GM18498 (cell line): Measurements from ENCODE around the gene DIAPH3.
A peak's percentile ranks its signal among the peaks of the same experiment; 100 is the strongest.

ENCODE experiments used
- ATAC-seq: cut with Tn5 transposase; IDR thresholded peaks from one replicate; pipeline ENCODE4 v1.9.1; 2021; ENCODE audit warnings: mild to moderate bottlenecking, moderate library complexity; ENCODE audit not compliant: unreplicated experiment

Gene DIAPH3

DNA sequence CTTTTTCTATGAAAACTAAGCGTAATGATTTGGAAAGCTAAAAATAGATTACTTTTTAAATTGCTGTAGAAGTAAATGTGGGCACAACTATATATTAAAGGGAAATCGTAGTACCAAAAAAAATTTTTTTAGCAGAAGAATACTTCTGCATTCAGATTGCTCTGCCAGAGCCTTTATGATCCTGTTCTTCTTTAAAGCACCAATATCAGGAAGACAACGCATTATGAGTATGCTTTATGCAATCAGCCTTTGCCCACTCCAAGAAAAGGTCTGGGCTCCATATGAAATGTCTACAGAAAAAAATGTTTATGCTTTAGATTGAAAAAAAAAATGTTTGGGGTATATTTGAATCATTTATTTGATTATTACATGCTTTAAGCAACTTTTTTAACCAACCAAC is 137.4 kb downstream of the DIAPH3 start:
- no peak for ATAC-seq

DNA sequence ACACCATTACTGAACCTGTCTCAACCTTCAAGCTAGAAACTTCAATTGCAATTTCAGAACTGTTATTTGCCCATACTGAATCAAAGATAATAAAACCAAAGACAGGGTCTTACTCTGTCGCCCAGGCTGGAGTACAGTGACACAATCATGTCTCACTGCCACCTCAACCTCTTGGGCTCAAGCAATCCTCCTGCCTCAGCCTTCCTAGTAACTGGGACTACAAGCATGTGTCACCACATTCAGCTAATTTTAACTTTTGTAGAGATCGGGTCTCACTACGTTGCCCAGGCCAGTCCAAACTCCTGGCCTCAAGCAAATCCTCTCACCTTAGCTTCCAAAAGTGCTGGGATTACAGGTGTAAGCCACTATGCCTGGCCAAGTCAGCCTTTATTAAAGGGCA is 143.4 kb downstream of the DIAPH3 start:
- ATAC-seq: no peak

DNA sequence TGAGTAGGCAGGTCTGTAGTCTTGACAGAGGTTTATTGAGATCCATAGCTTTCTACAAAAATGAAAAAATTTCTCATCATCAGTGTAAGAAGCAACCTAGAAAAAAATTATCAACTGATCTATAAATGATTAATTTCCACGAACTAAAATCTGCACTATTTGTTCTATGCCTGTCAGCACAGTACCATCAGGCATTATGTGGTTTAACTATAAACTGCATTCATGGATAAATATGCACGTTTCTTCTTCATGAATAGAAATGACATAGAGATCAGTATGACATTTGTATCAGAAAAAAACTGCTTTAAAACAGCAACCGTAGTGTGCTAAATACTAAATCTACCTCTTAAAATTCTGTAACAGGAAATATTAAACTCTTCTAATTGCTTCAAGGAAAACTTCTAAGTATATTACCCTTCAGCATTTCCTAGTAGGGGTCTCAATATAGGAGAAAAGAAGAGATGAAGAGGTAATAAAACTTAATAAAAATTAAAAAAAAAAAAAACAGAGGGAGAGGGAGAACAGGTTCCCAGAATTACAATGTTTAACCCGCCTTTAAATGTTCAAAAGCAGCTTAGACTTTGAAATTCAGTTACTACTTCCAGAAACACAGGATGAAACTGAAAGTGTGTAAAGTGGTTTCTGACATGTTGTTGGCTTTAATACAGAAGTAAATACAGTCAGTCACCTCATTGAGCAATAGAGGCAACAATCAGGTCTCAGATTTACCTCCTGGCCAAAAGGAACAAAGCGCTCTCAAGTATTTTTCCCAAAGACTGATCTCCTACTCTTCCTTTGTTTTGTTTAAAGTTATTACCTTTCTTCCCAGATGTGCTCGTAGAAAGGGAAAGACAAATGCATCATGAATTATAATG is 144.4 kb downstream of the DIAPH3 start:
- peak; percentile 82 for ATAC-seq

DNA sequence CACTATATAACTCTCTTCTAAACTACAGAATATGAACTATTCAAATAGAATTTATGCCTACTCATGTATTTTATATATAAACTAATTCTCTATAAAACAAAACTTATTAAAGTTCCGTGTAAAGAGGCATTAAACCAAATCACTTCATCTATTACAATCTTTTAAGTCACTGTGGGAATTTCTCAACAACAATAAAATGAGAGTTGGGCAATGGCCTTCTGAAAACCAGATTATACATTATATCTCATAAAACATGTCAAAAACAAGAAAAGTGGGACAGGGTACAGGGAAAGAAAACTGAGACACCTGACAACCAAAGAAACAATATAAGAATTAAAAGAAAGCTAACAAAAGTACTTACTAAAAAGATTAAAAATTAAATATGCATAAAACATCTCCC is 145.2 kb downstream of the DIAPH3 start:
- ATAC-seq: no peak

DNA sequence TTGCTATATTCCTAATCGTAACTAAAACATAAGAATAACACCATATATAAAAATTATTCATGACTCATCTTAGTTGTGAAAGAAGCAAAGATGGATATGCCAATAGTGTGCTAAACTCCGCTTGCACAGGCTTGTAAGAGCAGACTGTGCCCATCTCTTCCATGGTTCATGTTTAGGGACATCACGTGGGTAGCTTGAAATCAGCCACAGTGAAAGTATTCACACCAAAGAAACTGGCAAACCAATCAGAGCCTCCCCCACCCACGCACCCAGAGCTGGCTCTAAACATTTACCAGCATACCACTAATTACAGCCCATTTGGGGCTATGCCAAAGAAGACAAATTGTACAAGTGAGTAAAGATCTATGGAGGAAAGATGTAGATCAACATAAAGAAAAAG is 147.5 kb downstream of the DIAPH3 start:
- ATAC-seq: no peak

DNA sequence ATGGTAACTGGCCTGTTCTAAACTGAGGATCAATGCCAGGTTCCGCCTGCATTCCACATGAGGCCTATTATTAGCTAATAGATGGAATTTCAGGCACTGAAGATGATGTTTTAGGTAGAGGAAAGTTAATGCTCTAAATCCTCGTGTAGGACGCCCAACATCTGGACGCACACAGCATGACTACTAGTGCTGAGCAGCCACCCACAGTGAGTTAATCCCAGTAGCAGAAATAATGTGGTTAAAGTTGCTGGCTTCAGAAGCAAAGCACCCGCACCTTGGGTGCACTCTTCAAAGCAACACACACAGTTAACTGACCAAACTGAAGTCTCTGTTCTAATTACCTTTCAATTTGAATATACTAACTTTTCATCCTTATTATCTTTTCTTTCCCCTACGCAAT is 150.6 kb downstream of the DIAPH3 start:
- ATAC-seq: no peak

DNA sequence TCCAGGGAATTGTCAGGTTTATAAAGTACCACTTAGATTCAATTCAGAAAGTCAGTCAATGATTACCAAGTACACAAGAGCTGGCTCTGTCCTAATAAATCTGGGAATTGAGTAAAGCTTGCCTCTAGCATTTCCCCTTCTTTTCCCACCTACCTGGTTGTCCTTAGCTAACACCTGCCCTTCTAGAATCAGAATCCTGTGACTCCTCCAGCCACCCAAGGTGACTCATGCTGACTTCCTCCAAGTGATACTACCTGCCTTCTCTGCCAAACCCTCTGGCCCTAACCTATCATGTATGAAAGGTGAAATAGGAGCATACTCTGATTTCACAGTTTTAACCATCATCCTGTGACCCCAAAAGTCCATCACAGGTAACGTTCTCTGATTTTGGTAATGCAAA is 151.2 kb downstream of the DIAPH3 start:
- no peak for ATAC-seq

DNA sequence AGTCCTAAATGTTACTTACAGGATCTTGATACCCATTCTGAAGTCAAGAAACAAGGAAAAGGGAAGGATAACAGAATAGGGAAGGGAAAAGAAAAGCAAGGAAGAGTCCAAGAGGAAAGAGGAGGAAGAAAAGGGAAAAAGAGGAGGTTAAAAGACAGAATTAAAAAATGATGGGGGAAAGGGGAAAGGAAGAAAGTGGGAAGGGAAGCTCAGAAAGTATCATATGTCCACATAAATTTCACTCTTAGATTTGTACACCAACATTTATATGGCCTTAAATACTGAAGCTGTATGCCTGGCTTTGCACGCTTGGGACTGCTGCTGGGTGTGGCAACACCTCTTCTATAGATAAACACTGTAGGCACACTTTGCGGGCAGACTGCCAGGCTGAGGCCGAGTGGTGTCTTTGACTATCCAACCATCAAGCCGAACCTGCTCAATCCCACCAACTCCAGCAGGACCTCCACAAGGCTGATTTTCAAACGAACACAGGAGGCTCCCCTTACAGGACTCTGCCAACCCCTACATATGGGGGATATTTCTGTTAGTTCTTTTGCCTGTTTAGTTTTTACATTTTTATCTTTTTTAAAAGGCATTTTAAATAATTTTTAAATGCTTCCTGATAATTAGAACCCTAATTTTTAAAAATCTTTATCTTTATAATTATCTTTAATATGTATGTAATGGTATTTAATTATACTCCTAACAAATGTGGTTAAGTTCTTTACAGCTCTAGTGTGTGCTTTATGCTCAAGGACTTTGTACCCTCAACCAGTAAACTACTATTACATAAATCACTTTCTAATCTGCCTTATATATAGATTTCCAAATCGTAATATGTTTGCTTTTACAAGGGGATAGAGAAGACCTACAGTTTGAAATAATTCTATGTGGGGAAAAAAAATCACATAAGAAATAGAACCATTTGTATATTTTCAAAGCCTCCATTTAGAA is 154.2 kb downstream of the DIAPH3 start:
- ATAC-seq: no peak

DNA sequence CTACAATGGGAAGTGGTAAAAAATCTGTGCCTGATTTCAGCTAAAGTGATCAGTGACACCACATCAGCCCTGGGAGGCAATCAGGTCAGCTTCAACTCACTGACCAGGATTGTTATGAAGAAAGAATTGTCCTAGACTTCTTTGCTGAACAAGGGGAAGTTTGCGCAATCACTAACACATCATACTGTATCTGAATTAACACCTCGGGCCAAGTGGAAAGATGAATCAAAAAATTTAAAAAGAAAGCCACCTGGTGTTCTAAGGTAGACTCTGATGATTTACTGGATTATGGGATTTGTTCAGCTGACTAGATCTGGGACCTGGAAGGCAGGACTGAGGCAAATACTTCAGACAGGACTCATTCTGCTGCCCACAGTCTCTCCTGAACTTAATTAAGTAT is 161.8 kb downstream of the DIAPH3 start:
- ATAC-seq: no peak

DNA sequence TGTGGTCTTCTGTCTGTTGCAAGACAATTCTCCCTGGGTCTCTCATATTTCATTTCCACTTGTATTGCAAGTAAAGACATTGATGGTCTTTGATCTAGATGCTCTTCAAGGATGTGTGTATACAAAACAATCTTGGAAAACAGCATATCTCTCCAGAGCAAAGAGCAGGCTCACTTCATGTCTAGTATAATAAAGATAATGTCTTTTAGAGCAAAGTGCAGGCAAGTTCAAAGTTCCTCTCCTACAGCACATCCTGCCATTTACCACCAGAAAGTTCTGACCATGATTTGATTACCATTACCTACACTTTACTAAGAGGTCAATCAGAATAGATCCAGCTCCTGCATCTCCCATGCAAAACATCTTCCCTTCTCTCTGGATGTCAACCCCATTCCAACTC is 162.8 kb downstream of the DIAPH3 start:
- ATAC-seq: no peak

DNA sequence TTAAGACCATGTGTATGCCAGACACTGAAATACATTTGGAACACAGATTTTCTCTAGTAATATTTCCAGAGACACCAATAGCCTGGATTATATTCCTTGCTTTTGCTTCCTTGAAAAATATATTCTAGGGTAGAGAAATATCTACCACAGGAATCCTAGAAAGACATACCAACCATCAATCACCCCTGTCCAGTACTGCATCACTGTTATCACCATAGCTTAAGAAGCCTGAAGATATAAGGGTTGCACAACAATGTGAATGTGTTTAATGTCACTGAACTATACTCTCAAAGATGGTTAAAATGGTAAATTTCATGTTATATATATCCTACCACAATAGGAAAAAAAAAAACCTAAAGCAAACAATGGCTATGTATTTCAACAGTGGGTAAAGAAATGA is 163.6 kb downstream of the DIAPH3 start:
- no peak for ATAC-seq

DNA sequence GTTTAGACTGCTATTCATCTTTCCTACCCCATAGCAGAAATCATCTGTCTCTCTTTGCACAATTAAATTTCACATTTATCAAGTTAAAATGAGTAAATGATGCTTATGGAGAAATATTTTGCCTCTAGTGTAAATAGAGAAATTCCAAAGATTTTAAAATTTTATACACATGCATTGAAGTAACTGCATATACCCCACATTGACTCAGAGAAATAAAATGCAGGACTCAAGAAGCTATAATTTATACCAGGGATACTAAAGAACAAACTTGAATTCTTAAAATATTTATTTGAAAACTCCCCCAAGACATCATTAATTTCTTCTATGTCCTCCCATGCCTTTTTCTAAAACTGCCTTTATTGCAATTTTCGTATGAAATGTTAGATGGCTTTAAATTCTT is 165.8 kb downstream of the DIAPH3 start:
- no peak for ATAC-seq

DNA sequence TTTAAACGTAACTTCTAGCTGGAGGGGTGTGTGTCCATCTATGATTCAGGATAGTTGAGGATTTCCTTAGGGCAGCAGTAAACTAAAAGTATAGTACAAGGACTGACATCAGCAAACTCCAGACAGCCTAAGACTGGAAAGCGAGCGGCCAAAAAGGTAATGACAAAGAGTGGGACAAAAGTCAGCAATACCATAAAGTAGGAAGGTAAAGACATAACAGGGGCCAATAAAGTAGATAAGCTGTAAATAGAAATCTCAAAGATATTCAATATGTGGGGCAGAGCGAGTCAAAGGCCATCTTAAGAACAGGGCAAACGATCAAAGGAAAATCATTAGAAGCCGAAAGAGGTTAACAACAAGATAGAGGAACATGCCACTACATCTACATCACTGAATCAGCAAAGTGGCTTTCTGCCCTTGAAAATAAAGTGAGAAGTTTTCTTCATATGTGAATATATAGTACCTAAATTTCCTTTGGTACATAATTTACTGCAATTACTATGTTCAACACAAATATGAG is 167.2 kb downstream of the DIAPH3 start:
- no peak for ATAC-seq

DNA sequence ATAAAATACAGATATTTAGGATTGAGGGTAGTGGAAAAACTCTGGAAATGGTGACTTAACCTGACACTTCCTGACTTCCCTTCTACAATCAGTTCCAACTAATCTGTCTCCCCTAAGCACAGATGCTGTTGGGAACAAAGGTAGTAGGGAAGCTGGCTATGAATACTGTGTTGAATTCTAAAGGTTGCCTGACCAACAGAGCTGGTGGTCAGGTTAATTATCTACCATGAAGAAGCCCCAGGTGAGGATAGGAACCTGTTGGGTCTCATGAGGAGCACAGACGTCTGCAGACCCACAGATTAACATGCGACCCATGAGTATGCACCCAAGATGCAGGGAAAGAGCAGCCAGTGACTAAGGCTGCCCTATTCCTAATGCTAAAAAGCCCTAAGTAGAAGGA is 172.3 kb downstream of the DIAPH3 start:
- ATAC-seq: no peak

DNA sequence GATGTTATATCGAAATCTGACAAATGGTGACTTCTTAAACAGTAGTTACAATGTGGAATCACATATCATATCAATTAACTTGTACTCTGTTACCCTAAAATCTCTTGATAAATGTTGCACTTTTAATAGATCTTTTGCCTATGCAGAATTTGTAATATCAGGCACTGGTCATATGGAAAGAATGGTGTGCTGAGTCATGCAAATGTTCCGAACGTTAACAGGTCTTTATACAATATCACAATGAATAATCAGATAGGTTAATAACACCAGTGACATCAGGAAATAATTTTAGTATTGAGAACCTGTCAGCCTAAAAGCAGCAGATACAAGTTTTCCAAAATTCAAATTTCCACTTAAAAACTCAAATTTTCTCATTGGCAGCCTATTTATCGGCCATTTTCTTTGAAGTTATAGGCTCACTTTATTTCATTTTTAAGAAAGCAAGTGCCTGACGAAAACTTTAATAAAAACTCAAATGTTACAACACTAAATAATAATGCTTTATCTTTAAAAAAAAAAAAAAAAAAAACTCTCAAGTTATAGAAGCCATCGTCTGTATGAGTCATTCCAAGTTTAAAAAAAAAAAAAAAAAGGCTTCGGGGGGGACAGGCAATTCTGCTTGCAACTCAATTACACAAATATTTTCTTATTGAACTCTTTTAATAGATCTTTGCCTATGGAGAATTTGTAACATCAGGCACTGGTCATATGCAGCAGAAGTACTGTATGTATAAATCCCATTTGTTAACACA is 180.9 kb downstream of the DIAPH3 start:
- ATAC-seq: no peak

DNA sequence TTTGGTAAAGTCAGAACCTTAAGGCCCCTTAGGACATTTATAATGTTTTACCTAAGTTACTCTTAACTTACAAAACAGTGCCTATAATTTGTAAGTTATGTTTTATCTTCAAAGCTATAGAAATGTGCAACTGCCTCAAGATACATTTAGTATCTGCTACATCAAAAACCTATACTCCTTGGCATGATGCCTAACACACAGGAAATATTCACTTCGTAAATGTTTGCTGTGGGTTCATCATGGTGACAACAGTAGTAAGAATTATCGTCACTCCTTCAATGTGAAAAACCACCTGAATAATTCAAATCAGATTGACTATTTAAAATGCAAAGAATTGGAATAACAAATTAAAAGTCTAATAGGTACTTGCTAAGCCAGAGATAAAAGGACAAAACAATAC is 184.1 kb downstream of the DIAPH3 start:
- no peak for ATAC-seq

DNA sequence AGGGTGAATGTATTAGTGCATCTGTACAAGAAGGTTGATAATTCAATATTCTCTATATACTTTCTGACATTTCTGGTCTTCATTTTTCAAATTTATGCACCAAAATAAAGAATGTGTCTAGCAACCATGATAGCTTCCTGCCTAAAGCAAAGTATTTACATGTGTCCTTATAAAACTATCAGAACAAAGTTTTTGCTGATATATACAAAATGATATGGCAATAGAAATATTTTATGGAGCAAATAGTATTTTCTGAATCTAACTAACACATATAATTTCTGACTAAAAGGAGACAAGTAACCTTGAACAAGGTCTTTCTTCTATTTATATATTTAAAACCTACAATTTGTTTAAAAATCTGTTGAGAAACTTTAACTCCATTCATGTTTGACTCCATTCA is 184.9 kb downstream of the DIAPH3 start:
- no peak for ATAC-seq

DNA sequence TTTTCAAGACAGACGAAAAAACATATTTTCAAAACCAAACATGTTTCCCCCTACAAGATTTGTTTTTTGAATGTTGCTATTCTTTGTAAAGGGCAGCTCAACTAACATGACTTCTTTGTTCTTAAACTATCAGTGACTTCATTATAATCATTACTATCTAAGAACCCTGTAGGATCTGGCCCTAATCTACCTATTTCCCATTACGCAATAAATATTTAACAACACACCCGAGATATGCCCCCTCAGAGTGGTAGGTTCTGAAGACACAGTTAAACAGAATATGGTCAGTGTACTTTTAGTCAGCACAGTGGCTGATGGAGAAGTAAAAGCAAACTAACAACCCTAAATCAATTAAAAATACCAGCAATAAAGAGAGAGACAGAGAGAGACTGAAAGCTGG is 186.9 kb downstream of the DIAPH3 start:
- no peak for ATAC-seq

DNA sequence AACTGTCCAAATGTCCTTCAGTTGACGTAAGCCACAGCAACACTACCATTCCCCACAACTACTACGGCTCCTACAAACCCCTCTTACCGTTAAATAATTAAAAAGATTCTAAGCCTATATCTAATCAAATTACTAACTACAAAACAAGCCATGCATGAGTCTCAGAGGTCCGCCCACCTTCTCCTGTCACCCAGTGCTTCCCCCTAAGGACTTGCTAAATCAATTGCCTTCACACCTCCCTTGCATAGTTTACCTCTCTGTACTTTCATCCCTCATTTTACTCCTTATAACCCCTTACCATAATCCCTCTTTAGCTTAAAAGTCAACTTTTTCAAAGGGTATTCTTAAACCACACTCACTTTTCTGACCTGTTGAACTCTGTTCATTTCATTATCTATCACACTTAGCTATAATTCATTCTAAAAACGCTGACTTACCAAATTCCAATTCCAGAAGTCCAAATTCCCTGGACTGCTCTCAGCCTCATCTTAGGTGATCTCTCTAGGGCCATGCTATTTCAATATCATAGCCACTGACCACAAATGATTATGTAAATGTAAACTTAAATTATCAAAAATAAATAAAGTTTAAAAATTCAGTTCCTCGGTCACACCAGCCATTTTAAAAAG is 187.8 kb downstream of the DIAPH3 start:
- no peak for ATAC-seq

DNA sequence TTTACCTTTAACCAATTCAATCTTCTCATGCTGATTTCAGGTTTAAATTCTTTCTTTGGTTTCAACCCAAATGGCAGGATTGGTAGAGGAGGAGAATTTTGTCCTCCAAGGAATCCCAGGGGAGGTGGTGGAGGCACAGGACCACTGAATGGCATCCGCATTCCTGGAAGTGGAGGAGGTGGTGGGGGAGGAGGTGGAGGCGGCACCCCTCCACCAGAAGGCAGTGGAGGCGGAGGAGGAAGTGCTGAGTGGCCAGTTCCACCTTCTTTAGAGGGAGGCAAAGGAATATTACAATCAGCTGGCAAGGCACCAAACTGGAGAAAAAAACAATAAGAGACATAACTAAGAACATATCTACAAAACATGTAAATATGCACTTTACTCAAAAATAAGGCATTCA is 192.9 kb downstream of the DIAPH3 start:
- ATAC-seq: no peak

DNA sequence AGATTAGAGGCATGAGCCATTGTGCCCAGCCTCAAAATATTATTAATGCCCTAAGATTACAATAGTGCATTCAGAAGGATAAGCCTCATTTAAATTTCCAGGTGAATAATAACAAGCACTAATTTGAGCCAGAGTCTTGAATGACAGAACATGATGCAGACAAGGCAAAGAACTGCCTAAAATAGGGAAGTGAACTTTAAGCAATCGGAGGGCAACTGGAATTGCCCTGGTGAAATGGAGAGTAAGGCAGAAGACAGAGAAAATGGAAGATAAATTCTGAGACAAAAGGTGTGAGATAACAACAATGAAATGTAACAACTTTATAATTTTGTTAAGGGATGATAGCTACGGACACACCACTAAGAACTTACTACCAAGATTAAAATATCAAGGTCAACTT is 199.9 kb downstream of the DIAPH3 start:
- ATAC-seq: no peak
